NCI-H526 treated with DMSO at 0.1 percent for 48 hours (cell line): Measurements from ENCODE around the gene EPHA2.
A peak's percentile ranks its signal among the peaks of the same experiment; 100 is the strongest.

Experiments
- DNase-seq: peaks from one replicate; lab custom pipeline; 2025; lab: John Stamatoyannopoulos, UW

EPHA2 gene

DNA sequence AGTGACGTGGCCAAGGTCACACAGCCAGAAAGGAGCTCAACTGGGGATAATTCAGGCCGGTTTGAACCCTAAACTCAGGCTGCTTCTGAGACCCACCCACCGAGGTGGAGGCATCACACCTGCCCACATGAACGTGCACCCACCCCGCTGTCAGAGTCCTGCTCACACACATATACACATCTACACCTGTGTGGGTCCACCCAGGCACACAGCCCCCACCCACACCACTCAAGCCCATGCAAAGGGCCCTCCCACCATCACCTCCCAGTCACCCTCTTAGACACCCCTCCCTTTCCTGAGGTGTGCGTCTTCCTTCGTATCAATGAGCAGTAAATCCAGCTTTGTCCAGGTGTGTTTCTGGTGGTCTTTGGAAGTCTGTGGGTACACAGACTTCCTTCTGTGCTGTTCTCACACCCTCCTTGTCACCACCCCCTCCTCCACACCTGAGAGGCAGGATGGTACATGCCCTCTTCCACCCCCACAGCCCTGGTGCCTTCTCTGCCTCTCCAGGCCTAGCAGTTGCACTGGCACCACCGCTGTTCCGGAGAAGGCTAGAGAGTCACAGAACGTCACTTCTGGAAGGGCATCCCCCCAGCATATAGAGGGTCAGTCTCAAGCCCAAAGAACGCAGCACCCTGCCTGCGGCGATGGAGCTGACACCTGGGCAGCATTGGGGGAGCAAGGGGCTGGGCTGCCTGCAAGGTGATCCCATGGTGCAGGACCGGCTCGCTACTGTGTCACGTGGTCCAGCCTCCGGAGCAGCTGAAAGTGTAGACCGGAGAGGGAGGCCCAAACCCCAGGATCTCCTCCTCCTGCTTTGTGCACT lies 63.6 kb downstream of the EPHA2 start:
- DNase-seq = no peak

DNA sequence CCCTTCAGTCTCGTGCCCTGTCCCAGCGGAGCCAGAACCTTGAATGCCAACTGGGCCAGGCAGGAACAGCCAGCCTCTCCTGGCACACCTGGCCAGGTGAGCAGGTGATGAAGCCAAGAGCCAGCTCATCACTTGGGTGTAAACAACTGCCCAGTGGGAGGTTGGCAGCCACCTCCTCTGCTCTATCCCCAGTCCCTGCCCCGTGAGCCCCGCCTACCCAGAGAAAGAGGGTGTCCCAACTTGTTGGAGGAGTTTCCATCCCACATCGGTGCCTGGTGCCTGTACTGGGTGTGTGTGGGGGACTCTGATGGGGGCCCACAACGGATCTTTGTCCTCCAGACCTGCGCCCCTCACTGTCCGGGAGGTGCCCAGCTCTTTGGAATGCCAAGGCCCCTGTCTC lies 64.6 kb downstream of the EPHA2 start:
- no peak for DNase-seq

DNA sequence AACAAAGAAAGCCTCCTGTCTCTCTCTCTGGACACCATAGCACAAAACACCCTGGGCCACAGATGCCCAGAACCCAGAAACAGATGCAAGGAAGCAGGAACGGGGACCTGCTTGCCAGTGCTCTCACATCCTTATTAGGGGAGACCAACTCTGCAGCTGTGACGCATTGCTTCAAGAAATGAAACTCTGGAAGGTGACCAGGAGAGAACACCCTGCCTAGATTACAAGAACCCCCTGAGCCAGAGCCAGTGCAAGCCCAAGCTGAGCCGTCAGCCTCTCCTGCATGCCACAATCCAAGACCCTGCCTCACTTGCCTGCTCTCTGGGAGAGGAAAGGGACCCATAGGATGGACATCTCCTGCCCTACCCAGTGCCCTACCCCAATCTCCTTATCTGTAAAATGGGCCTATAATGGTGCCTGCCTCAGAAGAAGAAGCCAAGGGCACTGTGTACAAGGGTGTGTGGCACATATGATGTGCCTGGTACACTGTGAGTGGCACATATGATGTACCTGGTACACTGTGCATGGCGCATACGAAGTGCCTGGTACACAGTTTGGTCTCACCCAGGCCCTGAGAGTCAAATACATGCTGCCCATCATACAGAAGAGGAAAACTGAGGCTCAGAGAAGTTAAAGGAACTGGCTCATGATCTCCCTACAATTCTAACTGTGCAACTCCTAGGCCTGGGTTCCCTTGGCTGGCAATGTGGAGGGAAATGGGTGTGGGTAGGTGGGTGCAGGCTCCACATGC lies 65.6 kb downstream of the EPHA2 start:
- DNase-seq = no peak

DNA sequence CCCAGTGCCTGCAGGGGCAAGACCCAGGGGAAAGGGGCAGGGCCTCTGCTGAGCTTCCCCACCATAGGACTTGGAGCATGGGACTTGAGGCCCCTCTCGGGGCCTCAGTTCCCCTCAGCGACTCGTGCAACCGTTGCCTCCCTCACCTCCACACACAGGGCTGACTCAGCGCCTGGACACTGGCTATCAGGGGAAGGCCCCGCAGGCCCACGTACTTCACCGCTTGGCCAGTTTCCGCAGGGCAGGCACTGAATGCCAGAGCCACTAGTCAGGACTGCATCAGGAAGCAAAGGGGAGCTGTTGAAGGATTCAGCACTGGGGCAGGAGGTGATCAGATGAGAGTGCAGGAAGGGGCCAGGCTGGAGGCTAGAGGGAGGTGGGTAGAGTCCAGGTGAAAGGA lies 66.9 kb downstream of the EPHA2 start:
- DNase-seq = no peak

DNA sequence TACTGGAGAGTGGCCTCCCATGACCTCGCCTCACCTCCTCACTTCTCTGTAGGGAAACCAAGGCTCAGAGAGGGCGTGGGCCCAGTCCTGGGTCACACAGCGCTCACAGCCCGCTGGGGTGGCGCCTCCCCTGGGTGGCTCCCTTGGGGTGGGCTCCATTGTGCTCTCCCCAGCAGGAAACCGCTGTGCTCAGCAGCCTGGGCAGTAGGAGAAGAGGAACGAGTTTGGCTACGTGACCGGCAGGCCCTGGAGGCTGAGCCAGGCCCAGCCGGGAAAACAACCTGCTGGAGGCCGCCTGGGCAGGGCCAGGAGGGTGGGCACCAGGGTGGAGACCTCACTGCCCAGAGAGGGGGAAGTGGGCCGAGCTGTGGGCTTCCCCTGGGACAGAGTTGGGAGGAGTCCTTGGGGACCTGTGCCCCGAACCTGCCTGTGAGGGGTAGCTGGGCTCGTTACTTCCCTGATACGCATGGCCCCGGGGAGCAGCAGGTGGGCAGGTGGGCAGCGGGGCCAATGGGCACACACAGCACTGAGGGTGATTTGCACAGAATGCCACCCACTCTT lies 67.4 kb downstream of the EPHA2 start:
- no peak for DNase-seq

DNA sequence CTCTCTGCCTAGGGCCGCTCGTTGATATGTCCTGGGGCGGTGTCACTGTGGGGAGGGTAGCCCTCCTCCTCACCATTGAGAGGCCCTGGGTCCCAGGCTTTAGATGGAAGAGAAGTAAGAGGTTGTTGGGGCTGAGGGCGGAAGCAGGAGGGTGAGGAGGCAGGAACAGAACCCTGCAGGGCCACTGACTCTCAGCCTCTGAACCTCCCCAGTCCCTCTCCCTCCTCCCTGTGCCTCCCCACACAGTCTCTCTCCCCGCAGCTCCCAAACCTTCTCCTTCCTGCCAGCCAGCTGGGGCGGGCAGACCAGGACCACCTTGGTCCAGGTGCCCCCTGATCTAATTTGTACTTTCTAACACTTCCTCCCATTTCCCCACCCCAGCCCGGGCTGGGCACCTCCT lies 68.1 kb downstream of the EPHA2 start:
- DNase-seq = no peak

DNA sequence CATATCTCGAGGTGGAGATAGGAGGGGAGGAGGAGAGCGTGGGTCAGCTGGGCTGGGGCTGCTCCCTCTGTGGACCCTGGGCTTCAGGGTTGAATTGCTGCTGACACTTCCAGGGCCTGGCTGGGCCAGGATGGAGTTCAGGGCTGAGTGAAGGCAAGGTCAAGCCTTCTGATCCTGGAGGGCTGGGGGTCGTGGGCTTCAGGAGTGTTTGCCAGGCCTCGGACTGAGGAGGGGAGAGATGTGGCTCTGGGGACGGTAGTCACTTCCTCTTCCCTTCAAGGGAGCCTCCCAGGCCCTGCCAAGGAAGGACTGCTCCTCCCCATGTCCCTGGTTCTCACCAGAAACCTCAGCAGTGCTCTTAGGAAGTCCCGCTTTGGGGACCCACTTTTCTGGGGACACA lies 70.3 kb downstream of the EPHA2 start:
- DNase-seq = no peak

DNA sequence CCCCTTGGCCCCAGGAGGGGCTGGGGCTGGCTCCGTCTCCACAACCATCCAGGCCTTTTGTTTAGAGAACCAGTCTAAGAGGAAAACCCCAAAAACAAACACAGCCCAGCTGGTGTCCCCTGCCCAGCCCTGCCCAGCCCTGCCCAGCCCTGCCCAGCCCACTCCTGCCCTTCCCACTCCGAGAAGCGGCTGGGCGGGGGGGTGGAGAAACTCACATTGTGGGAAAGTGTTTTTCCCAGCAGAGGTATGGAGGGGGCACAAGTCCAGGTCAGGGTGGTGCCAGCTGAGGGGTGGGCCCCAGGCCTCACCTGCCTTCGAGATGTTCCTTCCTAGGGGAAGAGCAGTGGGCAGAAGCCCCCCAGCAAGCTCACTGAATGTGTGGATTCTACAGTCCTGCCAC lies 72.4 kb downstream of the EPHA2 start:
- no peak for DNase-seq

DNA sequence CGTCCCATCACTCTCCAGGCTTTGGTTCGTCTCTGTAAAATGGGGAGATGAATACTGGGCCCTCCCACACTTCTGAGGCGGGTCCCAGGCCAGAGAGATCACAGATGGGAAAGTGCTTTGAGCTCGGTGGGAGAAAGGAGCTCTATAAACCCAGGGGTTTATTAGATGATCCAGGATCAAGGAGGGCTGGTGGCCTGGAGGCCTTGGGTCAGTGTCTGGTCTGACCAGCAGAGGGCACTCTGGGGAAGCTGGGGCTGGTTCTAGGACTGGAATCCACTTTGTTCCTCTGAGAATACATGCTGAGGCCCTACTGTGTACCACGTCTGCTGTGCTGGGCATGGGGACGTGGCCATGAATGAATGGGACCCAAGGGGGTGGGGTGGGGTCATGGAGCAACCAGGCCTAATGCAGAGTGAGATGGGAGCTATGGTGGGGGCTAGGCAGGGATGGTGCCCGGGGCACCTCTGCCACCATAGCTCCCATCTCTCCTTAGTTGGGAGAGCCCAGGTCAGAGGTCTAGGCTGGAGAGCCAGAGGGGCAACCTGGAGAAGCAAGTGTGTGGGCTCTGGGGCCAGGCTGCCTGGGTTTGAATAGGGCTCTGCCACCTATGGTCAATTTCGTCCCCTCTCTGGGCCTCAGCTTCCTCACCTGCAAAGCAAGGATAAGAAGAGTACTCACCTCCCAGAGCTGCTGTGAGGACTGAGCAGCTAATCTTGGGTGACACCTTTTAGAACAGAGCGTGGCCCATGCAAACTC lies 73.4 kb downstream of the EPHA2 start:
- peak; percentile 5 for DNase-seq

DNA sequence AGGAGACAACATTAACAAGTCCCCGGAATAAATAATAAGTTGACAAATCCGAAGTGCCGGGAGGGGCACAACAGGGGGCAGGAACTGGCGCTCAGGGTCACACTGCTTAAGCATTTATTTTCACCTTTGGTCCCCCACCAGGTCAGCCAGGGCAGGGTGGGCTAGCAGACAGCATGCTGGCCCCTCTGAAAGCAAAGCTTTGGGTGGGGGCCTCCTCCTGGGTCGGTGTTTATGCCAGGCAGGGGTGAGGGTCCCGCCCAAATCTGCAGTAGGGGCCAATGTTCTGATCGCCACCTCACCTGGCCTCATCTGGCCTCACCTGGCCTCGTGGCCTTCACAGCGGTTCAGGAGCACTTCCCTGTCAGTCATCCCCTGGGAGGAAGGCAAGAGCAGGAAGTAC lies 74.2 kb downstream of the EPHA2 start:
- DNase-seq = no peak

DNA sequence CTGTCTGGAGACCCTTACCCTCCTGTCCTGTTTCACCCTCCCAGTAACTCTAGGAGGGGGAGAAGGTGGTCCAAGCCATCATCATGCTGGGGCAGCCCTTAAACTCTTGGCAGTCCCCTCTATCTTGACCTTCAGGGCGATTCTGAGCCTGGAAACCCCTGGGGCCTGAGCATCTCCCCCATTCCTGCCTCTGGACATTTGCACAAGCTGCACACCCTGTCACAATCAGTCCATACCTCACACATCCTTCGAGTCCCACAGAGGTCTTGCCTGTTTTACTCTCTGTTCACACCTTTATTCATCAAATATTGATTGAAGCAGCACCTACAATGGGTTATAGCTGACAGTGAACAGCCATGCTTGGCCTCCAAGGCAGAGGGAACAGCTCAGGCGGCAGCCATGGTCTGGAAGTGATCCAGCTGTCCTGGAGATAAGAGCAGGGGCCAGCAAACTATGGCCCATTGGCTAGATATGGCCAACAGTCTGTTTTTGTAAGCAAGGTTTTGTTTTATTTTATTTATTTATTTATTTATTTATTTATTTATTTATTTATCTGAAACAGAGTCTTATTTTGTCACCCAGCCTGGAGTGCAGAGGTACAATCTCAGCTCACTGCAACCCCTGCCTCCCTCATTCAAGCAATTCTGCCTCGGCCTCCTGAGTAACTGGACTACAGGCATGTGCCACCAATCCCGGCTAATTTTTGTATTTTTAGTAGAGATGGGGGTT lies 75.3 kb downstream of the EPHA2 start:
- DNase-seq = no peak

DNA sequence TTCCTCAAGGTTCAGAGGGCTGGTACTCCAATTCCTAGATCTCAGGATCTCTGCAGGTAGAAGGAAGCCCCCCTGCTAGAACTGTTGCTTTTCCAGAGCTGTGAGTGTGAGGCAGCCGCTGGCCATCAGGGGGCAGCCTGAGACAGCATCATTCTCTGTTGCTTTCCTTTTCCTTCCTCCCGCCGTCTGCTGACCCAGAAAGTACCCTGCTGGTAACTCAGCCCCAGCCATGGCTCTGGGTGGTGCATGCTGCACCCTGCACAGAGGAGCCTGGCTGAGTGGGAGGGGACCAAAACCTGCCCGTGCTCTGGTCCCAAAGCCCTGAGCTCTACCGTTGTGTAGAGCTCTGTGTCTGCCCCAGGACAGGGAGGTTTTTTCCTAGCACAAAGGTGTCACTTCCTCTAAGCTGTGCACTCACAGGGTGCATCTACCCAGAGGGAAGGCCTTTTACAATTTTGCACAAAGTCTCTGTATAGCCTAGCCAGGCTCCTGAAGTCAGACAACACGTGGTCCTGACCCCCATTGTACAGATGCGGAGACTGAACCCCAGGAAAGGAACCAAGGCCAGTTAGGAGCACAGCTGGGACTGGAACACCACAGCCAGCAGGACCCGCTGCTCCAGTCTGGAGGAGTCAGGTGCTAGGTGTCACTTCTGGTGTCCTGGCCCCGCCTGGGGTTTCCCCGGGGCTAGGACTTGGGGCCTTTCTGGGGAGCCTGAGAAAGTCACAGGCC lies 76.8 kb downstream of the EPHA2 start:
- DNase-seq = peak; percentile 22

DNA sequence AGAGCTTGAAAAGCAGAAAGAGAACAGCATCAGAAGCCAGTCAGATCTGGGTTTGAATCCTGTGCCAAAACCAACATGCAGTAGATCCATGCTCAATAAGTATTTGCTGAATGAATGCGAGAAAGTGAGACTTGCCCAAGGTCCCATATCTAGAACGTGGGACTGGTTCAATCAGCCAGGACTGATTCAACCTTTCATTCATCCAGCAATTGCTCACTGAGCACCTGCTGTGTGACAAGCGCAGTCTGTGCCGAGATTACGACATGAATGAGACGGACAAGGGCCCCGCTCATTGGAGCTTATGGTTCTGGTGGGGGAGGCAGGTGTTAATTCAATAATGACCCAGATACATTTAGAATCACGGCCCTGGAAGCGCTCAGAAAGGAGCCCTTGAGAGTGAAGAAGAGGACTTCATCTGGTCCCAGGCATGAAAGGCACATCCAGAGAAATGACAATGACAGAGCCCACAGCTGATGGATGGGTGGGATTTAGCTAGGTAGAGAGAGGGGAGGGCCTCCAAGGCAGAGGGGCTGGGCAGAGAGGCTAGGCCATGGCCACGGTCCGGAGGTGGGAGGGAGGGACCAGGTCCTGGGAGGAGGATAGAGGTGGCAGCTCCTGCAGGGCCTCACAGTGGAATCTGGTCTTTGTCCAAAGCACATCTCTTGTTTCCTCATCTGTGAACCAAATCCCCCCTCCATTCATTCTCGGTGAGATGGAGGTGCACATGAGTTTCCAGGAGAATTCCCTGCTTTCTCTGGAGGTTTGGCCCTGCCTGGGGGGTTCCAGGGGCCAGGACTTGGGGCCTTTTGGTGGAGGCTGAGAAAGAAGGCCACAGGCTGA lies 78.2 kb downstream of the EPHA2 start:
- no peak for DNase-seq

DNA sequence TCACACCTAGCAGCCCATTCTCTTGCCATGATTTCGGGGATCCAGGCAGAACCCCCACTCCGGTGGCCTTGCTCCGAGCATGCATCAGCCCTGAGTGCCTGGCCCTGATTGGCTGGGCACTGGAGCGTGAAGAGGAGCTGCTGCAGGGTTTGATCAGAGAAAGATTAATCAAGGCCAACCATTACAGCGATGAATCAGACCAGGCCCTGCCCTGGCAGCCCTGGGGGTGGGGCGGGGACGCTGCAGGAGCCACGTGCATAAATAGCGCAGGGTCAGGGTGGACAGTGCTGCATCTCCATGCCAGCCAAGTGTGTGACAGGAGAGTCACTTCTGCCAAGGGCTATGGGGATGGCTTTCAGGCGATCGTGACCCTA lies 79.0 kb downstream of the EPHA2 start:
- DNase-seq = no peak

DNA sequence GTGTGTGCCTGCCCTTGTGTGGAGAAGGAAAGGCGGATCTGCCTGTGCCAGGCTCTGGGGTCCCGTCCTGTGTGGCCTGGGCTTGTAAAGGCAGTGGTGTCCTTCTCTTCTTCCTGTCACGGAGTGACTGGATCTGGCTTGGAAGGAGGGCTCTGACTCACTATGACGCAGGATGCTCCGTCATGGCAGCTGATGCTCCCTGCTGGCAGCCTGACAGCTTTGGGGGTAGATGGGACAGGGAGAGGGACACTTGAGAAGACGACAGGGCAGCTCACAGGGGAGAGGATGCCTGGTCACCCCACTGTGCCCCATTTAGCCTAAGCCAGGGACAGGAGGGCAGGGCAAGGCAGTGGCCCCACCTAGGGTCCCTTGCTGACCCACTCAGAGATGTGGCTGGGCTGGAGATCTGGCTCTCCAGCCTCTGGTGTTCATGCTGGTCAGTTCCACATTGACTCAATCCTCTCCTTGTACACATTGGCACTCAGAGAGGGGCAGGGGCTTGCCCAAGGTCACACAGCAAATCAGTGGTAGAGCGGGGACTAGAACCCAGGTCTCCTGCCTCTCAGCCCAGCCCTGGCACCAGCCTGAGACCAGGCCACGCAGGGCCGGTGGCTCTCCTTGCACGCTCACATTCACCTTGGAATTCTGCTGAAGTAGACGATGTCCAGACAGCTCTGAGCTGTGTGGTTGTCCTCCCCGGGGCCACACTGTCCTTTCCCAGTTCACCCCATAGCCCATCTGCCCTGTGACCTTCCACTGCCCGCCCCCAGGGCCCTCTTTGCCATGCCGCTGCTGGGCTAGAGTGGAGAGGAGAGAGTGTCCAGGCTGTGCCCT lies 79.6 kb downstream of the EPHA2 start:
- no peak for DNase-seq

DNA sequence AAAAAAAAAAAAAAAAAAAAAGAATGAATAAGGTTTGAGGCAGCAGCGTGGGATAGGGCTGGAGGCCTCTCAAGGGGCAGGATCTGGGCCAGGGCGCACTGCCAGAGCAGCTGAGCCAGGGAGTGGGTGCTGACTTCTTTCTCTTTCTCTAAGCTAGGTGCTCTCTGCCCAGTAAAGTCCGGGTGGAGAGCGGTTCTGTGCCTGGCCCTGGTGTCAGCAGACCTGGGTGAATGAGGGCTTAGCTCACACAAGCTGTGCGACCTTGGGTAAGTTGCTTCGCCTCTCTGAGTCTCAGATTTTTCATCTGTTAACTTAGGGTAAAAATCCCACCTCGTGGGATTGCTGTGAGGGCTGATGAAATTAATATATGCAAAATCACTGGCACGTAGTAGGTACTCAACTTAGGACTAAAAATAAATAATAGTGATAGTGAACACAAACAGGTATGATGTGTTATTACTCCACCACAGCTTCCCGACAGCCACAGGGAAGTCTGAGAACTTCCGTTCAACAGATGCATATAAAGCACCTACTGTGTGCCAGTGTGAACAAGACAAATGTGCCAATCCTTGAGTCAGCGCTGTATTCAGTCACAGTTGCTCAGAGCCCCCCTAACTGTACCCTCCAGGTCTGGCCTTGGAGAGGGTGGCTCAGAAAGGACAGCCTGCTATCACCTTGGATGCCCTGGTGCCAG lies 80.4 kb downstream of the EPHA2 start:
- no peak for DNase-seq
